ENCODE results near the gene PDXK. TPM values are rescaled to one million over a fixed set of nuclear protein-coding genes. Genes with fewer than 3 reads are reported as not detected.

Gene PDXK
- total RNA-seq, 1 donor from 2014 or later = 35.7 TPM

DNA sequence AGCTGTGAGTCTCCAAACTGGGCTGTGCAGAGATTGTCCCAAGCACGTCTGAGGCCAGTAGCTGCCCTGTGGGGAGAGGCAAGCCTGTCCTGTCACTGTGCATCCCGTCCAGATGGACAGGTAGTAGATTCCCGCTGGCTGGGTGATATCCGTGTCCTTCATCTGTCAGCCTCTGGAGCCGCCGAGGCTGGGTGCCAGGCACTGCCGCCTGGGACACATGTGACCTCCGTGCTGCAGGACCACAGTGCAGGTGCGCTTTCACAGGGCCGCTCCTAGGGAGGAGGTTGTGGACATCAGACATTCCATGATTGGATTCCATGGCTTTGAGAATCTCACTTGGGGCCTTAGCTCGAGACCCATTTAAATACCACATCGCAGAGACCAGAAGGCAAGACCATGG lies 4.7 kb downstream of the PDXK start:
- DNase-seq = no peak

DNA sequence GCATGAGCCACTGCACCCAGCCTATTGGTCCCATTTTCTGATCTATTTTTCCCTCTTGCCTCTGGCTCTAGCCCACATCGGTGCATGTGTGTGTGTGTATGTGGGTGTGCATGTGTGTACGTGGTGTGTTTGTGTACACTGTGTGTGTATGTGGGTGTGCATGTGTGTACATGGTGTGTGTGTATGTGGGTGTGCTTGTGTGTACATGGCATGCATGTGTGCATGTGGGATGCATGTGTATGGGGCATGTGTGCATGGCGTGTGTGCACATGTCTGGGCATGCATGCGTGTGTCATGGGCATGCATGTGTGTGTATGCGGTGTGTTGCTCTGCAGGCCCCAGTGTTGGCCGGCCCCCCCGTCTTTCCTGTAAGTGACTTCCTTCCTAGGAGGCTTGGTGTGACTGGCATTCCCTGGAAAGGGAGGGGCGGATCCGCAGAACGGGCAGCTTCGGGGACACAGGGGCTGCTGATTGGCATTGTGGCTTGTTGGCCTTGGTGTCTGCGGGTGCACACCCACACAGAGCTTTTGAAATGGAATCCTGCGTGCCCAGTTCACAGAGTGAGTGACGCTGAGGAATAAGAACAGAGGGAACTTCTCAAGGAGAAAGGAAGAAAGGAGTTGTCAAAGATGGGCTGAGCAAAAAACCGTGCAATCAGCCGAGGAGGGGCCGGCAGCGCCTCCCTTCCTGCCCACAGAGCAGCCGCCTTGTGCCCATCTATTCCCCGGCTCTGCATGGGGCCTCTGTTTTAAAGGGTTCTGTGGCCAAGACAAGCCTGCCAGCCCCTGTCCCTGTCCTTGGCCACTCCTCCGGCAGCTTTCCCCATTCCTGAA lies 8.0 kb downstream of the PDXK start:
- no peak for DNase-seq

DNA sequence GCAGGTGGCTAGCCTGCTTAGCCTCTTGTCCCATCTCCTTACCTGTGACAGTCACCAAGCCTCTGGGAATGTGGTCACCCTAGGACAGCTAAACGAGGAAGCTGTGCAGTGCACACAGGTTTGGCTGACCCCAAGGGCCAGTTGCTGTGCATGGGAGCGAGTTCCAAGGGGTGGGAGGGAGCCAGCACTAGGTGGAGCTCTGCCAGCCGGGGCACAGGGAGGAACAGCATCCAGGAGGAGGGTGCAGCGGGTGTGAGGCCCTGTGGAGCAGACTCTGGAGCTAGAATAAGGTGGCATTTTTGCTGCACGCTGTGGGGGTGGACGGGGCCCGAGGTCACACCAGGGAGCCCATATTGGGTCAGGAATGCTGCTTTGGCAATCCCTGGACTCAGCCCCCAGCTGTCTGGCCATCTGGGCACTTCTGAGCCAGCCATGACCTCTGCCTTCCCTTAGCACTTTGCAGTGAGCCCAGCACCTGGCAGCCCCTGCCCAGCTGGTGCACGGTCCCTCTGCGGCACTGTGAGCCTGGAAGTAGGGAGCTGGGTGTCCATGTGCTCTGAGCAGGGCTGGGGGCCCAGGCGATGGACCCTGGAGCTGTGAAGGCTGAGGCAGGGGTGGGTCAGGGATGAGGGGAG lies 8.7 kb downstream of the PDXK start:
- DNase-seq = no peak

DNA sequence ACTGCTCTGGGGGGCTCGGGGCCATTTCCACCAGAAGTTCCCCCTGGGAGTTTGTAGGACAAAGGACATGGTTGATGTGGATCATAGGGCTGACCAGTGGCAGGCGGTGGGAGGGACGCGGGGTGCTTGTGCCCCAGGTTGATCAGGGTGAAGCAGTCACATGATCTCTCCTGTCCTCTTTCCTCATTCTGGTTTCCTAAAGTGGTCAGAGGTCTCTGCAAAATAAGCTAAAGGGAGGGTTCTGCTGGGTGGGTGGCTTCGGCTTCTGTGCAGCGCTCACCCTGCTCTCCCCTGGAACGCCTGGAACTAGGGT lies 9.2 kb downstream of the PDXK start:
- no peak for DNase-seq

DNA sequence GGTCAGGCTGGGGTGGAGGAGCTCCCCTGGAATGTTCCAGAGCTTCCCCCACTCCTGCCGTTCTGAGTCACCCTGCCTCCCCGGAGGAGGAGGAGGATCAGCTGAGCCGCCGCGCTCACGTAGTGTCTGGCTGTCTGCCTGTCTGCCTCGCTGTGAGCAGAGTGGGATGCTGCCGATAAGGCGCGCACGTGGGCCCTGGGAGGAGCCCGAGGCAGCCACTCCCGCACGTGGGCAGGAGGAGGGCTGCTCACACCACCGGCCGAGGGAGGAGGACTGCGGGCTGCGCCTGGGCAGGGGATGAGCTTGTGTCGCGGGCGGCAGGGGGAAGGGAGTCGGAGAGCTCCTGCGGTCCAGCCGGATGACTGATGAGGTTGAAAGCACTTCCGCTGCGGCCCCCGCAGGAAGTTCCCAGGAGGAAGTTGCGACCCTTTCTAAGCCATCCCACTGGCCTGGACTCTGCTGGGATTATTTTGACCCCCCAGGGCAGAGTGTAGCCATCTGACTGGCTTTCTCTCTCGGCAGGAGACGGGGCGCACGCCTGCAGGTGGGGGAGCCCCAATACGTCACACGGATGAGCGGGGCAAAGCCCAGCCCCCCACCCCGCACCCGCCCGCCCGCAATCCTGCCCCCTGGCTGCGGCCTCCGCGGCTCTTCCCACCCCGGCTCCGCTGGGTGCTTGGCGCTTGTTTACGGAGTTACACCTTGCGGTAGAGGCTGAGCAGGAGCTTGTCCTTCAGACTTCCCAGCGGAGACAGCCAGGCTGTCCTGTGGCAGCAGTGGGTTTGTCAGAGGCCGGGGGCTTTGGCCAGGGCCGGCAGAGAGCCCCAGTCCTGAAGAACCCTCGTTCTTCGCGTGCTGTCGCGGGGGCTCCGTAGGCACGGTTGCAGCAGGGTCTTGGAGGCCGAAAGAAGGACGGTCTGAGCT lies 9.8 kb downstream of the PDXK start:
- DNase-seq = peak; percentile 90

DNA sequence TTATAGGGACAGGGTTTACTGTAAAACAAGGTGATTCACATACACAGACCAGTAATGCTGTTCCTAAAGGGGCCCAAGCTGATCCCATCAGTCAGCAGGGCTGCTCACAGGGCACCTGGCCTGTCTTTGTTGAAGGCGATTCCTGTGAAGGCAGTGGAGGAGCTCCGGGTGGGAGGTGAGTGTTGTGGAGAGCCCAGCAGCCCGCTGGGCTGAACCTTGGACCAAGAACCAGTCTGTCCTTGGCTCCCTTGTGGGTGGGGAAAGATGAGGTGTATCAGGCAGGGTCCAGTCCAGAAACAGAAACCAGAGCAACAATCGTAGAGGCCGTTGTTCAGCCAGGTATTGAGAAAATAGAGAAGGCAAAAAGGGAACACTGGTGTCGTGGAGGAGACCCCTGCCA lies 12.5 kb downstream of the PDXK start:
- DNase-seq = no peak

DNA sequence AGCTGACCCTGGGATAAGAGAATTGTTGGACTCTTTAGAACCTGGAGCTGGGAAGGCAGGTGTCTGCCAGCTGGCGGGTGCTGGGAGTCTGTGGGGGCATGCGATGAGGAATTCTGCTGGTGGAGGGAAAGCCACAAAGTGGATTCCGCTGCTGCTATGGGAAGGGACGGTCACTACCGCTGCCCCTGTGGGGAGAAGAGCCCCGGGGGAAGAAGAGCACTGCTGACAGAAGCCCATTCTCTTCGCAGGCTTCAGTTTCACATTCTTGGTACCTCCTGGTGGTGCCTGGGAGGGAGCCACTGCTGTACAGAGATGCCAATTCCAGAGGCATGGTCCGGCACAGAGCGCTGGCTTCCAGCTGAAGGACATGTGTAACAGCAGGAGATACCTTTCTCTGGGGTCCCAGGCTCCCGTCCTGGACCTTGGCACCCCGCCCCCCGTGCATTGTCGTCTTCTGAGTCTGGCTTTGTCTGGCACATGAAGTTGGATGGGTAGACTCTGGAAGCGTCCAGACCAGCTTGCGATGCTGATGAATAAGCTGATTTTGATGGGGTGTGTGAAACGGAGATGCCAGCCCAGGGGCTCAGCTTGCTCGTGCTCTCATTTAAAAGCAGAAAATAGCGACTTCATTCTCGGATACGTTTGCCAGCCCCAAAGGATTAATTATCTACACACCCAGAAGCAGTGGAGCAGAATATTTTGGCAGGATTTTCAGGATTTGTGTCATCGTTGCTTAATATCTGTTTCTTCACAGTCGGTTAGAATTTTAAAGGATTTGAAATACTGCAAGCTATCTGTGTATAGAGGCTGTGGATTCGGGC lies 13.2 kb downstream of the PDXK start:
- DNase-seq = peak; percentile 66

DNA sequence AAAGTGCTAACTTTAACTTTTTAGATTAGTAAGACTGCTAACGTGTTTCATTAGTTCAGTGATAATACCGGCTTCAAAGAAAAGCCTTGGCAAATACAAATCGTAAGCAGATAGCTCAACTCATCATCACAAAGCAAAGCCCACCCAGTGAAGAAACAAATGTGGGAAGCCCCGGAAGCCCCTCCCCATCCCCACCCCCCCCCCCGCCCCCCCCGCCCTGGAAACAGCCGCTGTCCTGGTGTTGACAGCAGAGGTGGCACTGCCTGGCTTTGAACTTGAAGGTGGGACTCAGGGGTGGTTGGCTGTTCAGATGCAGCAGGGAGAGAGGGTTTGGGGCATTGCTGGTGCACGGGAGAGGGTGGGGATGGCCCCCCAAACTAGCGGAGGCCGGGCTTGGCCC lies 14.1 kb downstream of the PDXK start:
- no peak for DNase-seq

DNA sequence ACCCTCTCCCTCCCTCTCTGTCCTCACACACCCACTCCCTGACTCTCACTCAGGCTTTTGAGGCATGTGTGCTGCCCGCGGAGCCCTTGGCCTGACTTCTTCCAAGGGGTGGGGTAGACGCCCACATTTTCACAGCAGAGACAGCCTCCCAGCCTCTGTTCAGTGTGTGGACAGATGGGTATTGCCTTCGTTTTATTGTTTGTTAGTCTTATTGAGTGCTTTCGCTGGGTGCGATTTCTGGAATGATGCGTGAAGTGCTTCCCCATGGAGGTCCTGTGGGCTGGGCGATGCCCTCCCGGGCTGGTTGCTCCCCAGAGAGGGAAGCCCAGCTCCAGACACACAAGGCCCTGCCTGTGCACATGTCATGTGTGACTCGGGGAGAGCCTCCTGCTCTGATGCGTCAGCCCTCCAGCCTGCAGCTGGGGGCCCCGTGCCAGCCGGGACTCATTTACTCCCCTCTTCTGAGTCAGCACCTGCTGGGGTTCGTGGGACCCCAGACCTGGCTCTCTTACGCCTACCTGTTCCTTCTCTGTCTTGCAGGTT lies 14.7 kb downstream of the PDXK start:
- peak; percentile 52 for DNase-seq

DNA sequence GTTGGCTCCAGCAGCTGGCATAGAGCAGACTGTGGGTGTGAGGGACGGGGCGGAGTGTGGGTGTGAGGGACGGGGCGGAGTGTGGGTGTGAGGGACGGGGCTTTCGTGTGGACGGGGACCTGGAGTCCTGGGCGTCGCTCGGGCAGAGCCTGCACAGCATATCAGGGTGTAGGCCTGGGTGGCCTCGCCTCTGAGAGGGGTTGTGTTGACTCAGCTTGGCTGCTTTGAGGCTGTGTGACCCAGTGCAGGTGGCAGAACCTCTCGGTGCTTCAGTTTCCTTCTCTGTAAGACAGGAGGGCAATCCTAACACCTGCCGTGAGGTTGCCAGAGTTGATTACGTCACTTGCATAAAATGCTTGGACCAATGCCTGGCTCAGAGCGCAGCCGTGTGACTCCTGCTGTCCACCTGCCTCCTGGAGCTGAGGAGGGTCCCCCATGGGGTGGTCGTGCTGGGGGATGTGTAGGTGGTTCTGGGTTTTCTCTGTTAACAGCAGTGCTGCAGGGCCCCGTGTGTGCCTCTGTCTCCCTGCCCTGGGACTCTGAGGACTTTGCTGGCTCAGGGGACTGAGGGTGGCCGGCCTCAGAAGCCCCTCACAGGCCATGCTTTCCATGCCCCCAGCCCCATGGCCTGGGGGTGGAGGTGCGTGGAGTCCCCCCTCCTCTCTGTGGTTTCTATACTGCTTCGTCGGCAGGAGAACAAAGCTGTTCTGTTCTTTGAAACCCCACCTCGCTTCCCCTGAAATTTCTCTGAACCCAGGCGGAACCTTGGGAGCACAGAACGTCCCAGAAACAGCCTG lies 15.4 kb downstream of the PDXK start:
- DNase-seq = no peak

DNA sequence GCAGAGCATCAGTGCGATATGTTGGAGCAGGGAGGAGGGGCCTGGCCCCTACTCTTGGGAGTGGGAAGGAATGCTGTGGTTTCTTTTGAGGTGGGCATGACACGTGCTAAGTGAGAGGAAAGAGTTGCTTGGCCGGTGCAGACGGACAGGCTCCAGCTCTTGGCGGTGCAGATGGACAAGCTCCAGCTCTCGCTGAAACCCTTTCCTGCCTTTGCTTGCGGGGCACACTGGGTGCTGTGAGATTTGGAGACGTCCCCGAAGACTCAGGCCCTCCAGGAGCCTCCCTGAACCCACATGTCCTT lies 15.9 kb downstream of the PDXK start:
- DNase-seq = peak; percentile 59

DNA sequence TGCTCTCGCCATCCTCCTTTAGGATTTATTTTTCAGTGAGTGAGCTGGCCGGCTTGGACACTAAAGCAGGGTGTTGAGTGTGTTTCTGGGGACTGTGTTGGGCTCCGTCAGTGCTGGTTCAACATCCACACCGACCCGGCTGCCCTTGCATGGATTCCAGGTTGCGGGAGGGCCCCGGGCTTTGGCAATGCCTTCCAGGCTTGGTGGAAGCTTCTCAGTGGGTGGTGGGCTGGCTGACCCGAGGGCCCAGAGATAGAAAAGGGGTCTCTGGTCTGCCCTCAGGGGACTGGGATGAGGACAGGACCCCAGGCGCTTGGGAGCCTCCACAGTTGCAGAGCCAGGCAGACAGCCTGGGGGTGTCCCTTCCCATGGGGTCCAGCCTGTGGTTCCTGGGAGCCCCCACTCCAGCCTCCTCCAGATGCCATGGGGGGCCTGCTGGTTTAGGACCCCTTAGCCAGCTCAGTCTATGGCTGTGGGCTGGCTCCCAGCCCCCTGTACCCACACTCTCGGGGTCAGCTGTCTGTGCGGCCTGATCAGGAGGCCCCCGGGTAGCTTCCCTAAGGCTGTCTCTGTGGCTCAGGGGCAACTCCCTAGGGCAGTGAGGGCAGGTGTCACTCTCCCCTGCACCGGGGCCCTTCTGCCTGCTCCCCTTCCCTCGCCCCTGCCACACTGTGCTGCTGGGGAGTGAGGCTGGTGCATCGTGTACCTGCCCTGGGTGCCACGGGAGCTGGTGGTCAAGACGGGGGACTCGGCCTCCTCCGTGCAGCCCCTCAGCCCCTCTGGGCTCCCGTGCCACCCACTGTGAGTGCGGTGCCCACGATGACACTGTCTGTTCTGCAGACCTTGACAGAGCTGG lies 16.5 kb downstream of the PDXK start:
- DNase-seq = no peak

DNA sequence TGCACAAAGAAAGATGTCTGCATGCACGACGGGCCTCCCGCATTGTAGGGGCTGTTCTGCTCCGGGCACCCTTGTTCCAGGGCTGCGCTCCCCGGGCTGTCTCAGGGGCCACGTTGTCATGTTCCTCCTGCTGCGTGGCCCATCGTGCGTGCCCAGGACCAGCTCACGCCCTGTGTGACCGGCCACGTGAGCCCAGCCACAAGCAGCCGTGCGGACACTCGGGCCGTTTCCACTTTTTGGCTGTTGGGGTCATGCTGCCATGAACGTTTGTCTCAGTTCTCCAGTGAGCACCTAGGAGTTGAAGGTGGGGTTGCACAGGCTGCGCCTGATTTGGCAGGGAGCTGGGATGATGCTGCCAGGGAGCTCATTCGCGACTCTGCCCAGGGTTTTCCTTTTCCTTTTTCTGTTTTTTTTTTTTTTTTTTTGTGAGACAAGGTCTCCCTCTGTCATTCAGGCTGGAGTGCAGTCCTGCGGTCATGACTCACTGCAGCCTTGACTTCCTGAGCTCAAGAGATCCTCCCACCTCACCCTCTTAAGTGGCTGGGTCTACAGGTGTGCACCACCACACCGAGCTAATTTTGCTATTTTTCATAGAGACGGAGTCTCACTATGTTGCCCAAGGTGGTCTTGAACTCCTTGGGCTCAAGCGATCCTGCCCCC lies 17.4 kb downstream of the PDXK start:
- DNase-seq = no peak

DNA sequence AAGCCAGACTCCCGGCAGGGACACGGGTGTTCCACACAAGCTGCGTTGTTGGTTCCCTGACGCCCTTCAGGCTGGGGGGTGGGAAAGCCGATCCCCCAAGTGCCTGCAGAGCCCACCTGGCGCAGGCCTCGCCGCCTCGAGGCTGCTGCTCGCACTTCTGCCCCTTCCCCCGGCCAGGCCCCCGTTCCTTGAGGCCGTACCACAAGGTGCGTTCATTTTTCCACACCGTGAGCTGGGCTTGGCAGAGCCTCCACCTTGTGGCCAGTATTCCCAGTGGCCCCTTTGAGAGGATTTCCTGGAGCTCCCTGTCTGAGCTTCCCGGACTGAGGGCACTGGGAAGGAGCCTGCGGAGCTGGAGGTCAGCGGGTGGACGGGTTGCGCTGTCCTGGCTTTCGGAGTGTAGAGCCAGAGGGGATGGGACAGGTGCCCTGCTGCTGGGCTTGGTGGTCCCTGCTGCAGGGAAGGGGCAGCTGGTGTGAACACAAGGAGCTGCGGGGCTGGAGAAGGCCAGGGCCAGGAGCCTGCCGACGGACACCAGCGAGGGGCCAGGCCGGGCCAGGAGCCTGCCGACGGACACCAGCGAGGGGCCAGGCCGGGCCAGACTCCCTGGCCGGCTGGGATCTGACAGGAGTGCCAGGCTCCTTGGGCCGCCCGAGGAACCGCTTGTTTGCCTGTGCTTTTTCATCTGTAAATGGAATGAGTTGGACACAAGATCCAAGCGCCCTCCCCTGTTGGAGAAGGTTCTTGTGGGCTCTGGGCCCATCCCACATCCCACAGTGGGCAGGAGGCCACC lies 18.4 kb downstream of the PDXK start:
- no peak for DNase-seq

DNA sequence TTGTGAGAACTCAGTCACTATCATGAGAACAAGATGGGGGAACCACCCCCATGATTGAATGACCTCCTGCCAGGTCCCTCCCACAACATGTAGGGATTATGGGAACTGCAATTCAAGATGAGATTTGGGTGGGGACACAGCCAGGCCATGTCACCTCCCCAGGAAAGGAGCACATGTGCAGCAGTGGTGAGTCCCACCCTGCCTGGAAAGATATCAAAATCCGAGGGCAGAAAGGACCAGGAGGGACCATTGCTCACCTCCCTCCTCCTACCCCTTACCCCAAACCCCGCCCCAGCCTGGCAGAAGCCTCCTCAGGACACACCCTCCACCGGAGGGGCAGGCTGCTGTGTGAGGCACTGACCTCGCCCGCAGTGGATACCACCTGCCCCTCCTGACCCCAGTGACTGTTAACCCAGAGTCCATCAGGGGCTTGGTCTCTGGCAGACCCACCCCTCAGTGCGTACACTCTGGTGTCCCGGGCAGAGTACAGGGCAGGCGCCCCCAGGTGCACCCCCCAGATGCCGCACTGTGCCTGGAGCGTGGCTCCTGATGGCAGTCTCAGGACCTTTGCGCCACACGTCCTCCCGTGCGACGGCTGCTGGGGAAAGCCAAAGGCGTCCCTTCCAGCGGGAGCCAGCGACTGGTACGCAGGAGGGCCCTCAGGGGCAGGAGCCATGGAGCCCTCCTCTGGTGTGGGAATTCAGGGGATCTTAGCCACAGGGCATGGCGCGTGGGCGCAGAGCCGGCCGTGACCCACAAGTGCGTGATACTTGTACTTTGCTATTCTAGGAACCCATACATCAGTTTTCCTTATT lies 20.9 kb downstream of the PDXK start:
- DNase-seq = no peak

DNA sequence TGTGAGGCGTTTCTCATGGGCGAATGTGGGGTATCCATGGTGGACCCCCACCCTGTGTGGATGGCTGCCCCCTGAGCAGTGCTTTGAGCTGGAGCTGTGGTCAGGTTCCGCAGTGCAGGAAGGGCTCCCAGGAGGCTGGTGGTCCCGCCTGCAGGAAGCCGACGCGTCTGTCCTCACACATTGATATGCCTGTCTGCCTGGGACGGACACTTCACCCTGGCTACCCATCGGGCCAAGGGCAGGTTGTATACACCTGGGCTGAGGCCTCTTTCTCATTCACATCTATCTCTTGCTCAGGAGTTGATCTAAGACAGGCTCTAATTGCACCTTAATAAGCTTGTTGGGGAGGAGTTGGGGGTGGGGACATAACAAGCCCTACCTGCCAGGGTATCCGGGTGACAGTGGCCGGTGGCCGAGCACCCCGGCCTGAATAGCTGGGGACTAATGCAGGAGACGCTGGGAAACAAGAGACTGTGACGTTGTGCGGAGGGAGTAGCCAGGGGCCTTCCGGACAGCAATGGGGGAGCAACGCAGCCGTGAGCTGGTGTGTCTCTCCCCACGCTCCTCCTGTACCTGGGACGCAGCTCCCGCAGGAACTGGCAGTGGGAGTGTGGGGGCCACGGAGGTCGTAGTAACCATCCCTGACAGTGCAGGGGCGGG lies 21.7 kb downstream of the PDXK start:
- peak; percentile 36 for DNase-seq

DNA sequence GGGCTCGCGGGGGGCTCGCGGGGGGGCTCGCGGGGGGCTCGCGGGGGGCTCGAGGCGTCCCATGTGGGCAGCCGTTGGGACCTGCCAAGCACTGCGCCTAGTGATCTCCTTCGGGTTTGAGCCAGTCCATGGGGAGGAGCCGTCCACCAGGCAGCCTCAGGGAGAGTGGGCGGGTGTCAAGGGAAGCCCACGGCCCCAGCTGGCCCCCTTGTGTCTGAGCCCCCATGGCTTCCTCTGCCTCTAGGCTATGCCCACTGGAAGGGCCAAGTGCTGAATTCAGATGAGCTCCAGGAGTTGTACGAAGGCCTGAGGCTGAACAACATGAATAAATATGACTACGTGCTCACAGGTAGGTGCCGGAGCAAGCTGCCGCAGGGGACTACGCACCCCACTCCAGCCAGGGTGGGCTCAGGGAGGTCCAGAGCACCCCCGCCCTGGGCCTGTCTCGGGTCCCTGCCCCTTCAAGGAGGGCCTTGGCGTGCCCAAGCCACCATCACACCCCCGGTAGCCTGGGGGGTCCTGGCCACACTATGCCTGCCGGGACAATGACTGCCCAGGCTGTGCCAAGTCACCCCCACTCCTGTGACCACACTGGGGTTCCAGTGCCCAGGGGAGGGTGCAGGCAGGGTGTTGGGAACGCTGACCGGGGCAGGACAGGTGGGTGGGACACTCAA lies 22.6 kb downstream of the PDXK start:
- DNase-seq = no peak
